GM19351 (cell line): ENCODE data around the gene TMEM17.

Experiments
- ATAC-seq: cut with Tn5 transposase; IDR thresholded peaks from one replicate; pipeline ENCODE4 v1.9.1; 2021; ENCODE audit warnings: mild to moderate bottlenecking, moderate library complexity; ENCODE audit not compliant: unreplicated experiment

The TMEM17 gene

GRCh38 chr2:62512384-62512783 is 6.4 kb upstream of the TMEM17 start:
- ATAC-seq = no peak

- no peak for ATAC-seq
Measured at GRCh38 chr2:62511636-62512035, 5.6 kb upstream of the TMEM17 start.

DNA sequence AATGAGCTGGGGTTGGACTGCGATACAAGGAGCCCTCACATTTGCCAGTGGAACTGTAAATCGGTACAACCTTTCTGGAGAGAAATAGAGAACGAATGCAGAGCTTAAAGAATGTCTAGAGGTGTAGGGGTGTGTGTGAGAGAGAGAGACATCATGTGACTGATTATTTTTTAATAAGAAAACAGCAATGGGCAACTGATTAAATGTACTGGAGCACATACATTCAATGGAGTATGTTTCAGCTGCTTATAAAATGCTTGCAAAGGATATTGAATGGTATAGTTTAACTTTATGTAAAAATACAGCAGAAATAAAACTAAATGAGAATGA is 391 bp upstream of the TMEM17 start:
- peak; percentile 34 for ATAC-seq

GRCh38 chr2:62505109-62505749 is 766 bp downstream of the TMEM17 start:
- no peak for ATAC-seq

DNA sequence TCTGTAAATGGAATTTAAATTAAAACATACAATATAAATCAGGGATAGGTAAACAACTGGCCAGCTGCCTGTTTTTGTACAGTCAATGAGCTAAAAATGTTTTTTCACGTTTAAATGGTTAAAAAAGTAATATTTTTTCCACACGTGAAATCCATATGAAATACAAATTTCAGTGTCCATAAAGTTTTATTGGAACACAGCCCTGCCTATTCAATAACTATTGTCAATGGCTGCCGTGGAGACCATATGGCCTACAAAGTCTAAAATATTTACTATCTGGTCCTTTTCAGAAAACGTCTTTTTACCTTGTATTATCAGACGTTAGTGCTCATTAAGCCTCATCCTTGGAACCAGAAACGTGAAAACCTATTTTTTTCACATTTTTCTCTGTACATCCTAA is 1.3 kb downstream of the TMEM17 start:
- no peak for ATAC-seq

- ATAC-seq = no peak
Measured at GRCh38 chr2:62501794-62502500, 4.0 kb downstream of the TMEM17 start.

DNA sequence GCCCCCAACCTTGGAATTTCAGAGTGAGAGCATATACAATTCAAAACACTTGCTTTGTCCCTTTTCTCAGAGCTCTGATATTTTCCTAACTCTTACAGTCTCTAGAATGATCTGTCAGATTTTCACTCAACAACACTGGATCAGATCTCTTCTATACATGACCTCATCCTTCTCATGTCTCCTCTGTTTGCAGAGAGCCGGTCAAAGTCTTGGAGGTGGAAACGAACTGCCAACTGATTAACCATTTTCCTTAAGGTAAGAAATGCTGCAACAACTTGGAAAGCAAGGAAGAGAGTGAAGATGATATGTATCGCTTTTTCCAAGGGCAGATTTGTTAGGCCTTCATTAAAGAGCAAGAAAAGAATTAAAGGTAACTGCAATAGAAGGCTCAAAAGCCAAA is 4.9 kb downstream of the TMEM17 start:
- ATAC-seq = no peak

- ATAC-seq = no peak
Measured at GRCh38 chr2:62499430-62500060, 6.5 kb downstream of the TMEM17 start.

- no peak for ATAC-seq
Measured at GRCh38 chr2:62498739-62499138, 7.3 kb downstream of the TMEM17 start.

DNA sequence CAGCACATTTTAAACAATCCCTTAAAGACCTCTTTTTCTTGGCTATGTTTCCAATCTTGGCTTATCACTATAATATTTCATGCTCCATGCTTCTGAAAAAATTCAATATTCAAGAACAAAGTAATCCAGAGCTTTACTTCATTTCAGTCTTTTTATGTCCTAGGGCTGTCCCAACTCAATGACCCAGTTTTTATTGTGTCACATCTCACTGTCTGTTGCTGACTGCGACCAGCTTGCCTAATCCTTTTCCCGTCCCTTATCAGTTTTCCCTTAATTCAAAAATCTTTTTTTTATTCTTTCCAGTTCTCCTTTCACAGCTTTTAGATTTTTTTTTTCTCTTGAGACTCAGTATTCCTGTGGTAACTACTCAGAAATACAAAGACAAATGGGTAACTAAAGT is 10.2 kb downstream of the TMEM17 start:
- no peak for ATAC-seq

- no peak for ATAC-seq
Measured at GRCh38 chr2:62492048-62492447, 13.9 kb downstream of the TMEM17 start.

DNA sequence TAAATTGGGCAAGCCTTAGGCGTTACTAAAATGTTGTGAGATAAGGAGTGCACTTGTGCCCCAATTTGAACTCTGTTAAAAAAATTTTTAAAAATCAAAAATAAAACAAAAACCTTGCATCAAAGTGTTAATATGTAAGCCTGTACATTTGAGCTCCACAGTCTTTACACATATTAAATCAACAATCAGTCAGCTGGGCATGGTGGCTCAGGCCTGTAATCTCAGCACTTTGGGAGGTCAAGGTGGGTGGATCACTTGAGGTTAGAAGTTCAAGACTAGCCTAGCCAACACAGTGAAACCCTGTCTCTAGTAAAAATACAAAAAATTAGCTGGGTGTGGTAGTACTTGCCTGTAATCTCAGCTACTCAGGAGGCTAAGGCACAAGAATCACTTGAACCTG is 16.3 kb downstream of the TMEM17 start:
- no peak for ATAC-seq

GRCh38 chr2:62489162-62489561 is 16.8 kb downstream of the TMEM17 start:
- no peak for ATAC-seq

GRCh38 chr2:62486439-62486765 is 19.6 kb downstream of the TMEM17 start:
- ATAC-seq = no peak

DNA sequence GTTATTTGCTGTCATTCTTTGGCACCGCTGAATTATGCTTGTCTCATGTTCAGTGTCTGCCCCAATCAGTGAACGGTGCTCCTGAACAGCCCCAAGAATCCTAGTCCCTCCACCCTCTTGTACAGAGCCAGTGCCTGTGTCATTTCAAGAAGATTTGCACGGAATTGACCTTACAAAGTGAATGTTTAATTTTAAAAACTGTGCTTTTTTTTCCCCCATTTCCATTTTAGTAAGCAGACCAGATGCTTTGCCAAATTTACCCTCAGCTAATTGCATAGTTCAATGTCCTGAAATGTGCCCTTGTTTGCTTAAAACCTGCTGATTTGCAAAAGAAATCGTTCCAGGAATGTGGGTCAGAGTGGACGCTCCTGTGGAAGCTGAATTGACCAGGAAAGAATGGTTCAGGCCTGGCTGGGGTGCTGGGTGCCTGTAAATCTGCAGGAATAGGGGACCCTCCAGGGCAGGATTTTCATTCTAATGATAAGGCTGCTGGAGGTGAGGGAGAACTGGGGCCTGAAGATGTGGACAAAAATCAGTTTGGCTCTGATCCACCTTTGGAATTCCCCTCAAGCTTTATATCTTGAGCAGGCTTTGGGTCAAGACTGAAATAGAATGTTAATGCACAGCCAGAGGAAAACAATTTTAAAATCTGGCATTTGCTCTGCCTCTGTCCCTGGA is 20.1 kb downstream of the TMEM17 start:
- no peak for ATAC-seq

DNA sequence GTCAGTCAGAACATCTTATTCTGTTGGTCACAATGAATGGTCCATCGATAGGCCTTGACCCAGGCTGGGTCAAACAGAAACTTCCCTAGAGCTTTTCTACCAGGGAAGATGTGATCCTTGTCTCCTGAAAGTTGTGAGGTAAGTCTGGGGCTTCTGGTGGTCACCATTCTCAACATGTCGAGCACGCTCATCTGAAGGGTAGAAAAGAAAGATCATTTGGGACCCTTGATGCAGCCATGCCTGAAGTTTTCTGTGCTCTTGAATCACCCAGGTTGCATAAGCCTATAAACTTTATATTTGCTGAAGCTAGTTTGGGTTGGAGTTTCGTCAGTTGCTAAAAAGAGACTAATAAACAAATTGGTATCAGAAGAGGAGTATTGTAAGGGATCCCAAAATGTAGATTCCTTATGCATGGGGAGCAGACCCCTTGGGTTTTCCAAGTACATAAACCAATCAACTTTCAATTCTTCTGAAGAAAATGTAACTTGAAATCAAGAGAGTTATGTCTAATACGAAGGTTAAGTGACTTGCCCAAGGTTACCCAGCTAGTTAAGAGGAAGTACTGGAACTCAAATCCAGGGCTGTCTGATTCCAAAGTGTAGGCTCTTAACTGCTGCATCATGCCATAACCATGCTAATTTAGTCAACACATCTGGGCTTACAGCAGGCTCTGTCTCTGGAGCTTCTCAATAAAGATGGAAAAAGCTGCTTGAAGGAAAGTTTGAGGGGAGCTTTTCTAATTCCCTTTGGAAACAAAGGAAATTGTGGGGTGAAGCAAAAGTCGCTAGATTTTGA is 23.2 kb downstream of the TMEM17 start:
- no peak for ATAC-seq

DNA sequence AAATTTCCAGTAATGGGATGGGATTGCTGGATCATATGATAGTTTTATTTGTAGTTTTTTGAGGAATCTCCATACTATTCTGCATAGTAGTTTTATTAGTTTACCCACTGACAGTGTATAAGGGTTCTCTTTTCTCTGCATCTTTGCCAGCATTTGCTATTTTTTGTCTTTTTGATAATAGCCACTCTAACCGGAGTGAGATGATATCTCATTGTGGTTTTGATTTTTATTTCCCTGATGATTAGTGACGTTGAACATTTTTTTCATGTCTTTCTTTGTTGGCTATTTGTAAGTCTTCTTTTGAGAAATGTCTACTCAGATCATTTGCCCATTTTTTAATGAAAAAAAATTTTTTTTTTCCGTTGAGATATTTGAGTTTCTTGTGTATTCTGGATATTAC is 26.1 kb downstream of the TMEM17 start:
- no peak for ATAC-seq

GRCh38 chr2:62478093-62478580 is 27.9 kb downstream of the TMEM17 start:
- no peak for ATAC-seq

DNA sequence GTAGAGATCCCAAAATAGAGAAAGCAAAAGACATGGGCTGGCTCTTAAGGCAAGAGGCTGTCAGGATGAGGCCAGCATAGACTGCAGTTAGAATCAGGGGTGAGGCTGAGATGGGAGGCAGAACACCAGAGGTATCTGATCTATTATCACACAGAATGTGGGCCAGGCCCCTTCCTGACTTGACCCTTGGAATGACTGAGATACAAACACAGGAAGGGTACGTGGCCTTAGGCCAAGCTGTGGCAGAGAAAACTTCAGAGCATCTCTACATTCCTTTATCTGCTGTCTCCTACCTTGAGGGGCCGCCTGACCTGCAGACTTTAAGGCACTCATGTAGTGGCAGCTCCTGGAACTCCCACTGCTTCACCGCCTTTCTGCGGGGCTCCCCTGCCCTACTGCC is 28.4 kb downstream of the TMEM17 start:
- no peak for ATAC-seq

DNA sequence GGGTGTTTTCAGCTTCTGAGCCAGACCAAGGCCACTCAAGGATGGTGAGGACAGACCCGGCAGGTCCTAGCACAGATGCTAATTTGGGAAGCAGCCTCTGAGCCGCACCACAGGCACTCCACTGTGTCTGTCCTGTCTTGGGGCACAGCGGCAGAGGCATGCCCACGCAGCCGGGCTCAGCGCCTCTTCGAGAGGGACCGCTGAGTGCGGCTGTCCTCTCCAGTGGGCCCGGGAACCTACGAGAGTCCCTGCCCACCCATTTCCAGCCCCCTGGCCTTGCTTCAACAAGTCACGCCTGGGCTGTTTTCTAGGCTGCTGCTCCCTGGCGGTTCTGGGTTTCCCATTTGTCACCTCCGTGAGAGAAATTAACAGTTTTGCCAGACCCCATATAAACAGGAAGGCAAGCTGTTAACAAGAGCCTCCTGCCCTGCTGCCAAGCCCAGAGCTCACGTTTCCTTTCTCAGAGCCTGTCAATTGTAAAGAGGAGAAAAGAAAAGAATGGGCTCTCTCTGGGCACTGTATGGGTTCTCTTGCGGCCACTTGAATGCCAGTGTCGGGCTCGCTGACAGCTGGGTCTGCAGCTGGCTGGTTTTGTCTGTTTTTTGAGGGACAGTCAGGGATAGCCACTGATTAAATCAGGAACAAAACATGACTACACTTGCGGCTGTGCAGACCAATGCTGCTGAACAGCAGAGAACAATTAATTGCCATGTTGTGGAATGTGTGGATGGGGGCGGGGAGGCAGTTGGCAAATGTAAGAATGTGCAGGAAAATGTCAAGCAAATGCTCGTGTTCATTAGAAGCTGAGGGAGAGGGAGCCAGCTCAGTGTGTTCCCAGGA is 30.6 kb downstream of the TMEM17 start:
- no peak for ATAC-seq
